T47D (cell line): ENCODE measurements around the gene FABP1.

Source experiments
- DNase-seq, 2 experiments: peaks; one replicate each; pipeline versions ENCODE4 v3.0.0 to v3.0.0-alpha.2; 2011 to 2012; ENCODE audit warnings: low read depth in 1 of 2, low spot score in 1 of 2
- JUND ChIP-seq: IDR thresholded peaks from 2 replicates; pipeline ENCODE4 v1.6.1; 2012; ENCODE audit warnings: low read depth
- in situ Hi-C: cut with HindIII; loops from 2 replicates; pipeline ENCODE4 v1.10.0; 2016; ENCODE audit warnings: low sequenced_read_pairs, low pct_unique_long_range_greater_than_20kb

The FABP1 gene

DNA sequence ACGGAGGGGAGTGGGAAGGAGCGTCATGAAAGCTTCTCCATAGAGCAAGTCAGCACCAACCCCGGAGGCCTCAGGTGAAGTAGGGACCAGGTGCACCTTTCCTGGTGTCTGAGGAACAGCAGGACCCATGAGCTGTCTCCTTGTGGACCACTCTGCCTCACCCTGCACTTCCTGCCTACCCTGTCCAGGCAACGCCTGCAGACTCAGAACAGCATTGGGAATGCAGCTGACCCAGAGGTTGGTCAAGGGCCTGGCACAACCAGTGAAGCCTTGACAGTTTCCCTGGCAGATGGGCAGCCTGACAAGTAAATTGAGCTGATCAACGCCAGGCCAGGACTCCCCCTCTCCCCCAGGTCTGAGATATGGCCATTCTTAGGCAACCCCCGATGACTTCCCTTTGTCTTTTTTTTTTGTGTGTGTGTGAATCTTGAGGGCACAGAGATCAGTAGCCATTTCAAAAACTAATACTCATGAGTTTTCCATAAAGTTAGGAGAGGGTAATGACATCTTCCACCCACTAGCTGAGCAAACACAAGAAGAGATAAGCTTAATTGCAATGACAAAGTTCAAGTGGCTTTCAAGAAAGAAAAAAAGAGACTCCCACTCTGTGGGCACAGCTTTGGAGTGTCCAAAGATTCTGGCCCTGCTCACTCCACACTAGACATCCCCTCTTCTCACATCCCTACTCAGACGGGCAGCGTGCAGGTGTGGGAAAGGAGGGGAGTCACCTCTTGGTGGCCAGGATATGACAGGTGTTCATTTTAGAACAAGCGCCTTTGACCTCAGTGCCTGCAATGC lies 3.5 kb upstream of the FABP1 start:
- DNase-seq: no peak
- no peak for TF ChIP-seq JUND
- in situ Hi-C loops: no loop called here

GRCh38 chr2:88129313-88129959 lies 1.6 kb upstream of the FABP1 start:
- no peak for TF ChIP-seq JUND
- no peak for DNase-seq
- in situ Hi-C loops: no loop called here

- in situ Hi-C loops: no loop called here
- no peak for TF ChIP-seq JUND
- DNase-seq: no peak
Measured at GRCh38 chr2:88128654-88129312, 921 bp upstream of the FABP1 start.

GRCh38 chr2:88127638-88127887 lies 299 bp downstream of the FABP1 start:
- no peak for TF ChIP-seq JUND
- in situ Hi-C loops: no loop called here
- no peak for DNase-seq

DNA sequence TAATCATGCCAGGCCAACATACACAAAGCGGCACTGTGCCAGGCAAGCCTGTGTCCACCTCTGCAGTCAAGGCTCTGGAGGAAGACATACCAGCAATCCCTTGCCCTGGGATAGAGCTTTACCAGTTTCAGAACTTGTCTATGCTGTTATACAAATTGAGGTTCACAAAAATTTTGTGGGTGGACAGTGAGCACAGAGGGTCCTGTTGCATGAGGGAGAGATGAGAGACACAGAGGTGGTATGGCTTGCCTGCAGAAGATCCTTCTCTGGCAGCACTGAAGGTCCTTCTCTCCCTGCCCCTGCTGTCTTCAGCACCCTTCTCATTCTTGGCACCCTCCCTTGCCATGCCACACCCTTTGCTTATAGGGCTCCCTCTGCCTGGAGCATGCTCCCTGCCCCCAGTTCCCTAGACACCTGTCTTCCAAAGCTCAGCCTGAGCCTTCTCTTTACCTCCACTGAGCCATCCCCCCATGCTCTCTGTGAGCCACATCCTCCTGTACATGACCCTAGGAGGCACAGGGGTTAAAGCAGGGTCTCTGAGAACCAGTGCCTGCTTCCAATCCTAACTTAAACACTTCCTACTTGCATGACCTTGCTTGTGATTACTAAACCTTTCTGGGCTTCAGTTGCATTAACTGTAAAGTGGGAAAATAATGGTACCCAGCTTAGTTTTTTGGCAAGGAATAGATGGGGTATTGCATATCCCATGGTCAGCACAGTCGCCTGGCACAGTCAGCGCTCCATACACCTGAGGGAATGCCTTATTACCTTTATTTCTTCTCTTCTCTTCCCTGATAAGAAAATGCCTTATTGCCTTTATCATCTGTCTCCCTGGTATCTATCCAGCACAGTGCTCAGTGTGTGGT lies 857 bp downstream of the FABP1 start:
- DNase-seq: no peak
- no peak for TF ChIP-seq JUND
- in situ Hi-C loops: no loop called here

DNA sequence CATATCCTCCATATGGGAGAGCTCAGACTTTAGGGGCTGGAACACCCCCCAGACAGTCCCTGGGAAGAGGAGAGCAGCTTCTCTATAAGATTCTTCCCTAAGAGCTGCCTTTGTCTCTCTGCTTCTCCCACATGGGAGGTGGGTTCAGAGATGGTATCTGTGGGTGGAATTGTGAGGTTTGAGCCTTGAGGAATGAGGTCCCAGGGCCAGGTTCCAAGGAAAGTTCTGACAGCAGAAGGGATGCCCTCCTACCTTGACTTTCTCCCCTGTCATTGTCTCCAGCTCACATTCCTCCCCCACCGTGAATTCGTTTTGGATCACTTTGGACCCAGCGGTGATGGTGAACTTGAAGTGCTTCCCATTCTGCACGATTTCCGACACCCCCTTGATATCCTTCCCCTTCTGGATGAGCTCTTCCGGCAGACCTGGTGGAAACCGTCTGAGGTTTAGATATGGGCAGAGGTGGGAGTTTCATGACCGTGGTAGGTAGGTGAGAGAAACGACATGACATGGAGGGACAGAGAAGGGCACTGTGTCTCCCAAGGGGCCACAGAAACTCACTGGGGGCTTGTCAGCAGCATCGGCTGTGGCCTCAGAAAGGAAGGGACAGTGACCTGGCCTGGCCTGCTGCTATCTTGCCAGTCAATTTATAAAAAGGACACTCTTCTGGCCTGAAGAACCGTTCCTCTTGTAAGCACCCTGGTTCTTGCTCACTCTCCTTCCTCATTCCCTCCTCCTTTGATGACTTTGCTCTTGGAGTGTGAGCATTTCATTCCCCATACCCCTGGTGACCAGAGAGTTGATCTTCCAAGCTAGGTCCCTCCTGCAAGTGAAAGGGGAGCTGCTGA lies 1.7 kb downstream of the FABP1 start:
- in situ Hi-C loops: no loop called here
- no peak for TF ChIP-seq JUND
- DNase-seq: no peak

GRCh38 chr2:88125344-88125923 lies 2.4 kb downstream of the FABP1 start:
- in situ Hi-C loops: no loop called here
- no peak for DNase-seq
- TF ChIP-seq JUND: no peak

GRCh38 chr2:88123975-88124917 lies 3.6 kb downstream of the FABP1 start:
- in situ Hi-C loops: no loop called here
- DNase-seq: no peak
- TF ChIP-seq JUND: no peak

- no peak for DNase-seq
- no peak for TF ChIP-seq JUND
- in situ Hi-C loops: no loop called here
Measured at GRCh38 chr2:88123164-88123974, 4.5 kb downstream of the FABP1 start.
